WTC11 (cell line): Measurements from ENCODE around the gene ZDHHC8.

Experiments
- CBFB ChIP-seq: sonication (generic); formaldehyde crosslinking; IDR thresholded peaks from 2 replicates; pipeline ENCODE4 v1.8.1; 2022; ENCODE audit warnings: mild to moderate bottlenecking, low read depth, missing genetic modification reagents
- CTCF ChIP-seq: fragments of 200-600 bp; IDR thresholded peaks from 2 replicates; pipeline ENCODE4 v1.8.0; 2022; ENCODE audit warnings: antibody characterized with exemption
- ELF4 ChIP-seq: sonication (generic); formaldehyde crosslinking; IDR thresholded peaks from 2 replicates; pipeline ENCODE4 v1.8.1; 2022; ENCODE audit warnings: low read depth, mild to moderate bottlenecking, moderate library complexity, missing genetic modification reagents
- FOXP1 ChIP-seq: sonication (generic); formaldehyde crosslinking; IDR thresholded peaks from 2 replicates; pipeline ENCODE4 v1.8.0; 2022; ENCODE audit warnings: missing genetic modification reagents, mild to moderate bottlenecking, moderate library complexity, borderline replicate concordance
- JAZF1 ChIP-seq: fragments of 250-450 bp; sonication (Bioruptor Pico); IDR thresholded peaks from 2 replicates; pipeline ENCODE4 v1.9.0; 2021; ENCODE audit warnings: moderate library complexity, mild to moderate bottlenecking, inconsistent platforms
- KAT7 ChIP-seq: sonication (generic); formaldehyde crosslinking; IDR thresholded peaks from 2 replicates; pipeline ENCODE4 v1.8.1; 2023; ENCODE audit warnings: missing genetic modification reagents, mild to moderate bottlenecking, borderline replicate concordance
- MYBL2 ChIP-seq: sonication (generic); formaldehyde crosslinking; IDR thresholded peaks from 2 replicates; pipeline ENCODE4 v1.8.1; 2023; ENCODE audit warnings: mild to moderate bottlenecking, moderate library complexity, missing genetic modification reagents
- NFYB ChIP-seq: sonication (generic); formaldehyde crosslinking; conservative IDR thresholded peaks from 2 replicates; pipeline ENCODE4 v1.8.0; 2022; ENCODE audit warnings: low read depth, missing genetic modification reagents
- TEAD1 ChIP-seq: sonication (generic); formaldehyde crosslinking; IDR thresholded peaks from 2 replicates; pipeline ENCODE4 v1.8.0; 2022; ENCODE audit warnings: mild to moderate bottlenecking, missing genetic modification reagents
- ZNF232 ChIP-seq: sonication (generic); formaldehyde crosslinking; IDR thresholded peaks from 2 replicates; pipeline ENCODE4 v1.8.0; 2022; ENCODE audit warnings: mild to moderate bottlenecking, missing genetic modification reagents
- TF ChIP-seq, protein P1 (sequence below): sonication (generic); formaldehyde crosslinking; IDR thresholded peaks from 2 replicates; pipeline ENCODE4 v1.8.1; 2023; ENCODE audit warnings: mild to moderate bottlenecking, moderate library complexity, missing genetic modification reagents
- TF ChIP-seq, protein P2 (sequence below): sonication (generic); formaldehyde crosslinking; IDR thresholded peaks from 2 replicates; pipeline ENCODE4 v1.8.0; 2022; ENCODE audit warnings: missing genetic modification reagents

DNA sequence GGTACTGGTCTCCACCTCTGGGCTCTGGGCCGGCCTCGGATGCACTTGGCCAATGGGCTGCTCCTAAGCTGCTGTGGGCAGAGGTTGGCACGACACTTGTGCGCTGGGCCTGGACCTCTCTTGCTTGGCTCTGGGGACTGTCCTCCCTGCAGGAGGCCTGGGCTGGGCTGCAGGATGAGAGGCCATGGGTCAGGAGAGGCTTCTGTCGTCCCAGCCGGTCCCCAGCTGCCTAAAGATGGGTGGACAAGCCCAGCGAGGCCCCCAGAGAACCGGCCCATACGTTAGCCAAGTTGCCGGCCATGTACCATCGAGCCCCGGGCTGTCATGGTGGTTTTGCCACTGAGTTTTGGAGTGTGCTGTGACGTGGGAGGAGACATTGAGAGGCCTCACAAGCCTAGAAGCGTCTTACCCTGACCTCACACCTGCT is 20.9 kb downstream of the ZDHHC8 start:
- no peak for TF ChIP-seq CTCF
- TF ChIP-seq KAT7 (CRISPR knock-in tag): no peak
- TF ChIP-seq FOXP1: no peak
- no peak for TF ChIP-seq NFYB (CRISPR knock-in tag)
- TF ChIP-seq, protein P1, sequence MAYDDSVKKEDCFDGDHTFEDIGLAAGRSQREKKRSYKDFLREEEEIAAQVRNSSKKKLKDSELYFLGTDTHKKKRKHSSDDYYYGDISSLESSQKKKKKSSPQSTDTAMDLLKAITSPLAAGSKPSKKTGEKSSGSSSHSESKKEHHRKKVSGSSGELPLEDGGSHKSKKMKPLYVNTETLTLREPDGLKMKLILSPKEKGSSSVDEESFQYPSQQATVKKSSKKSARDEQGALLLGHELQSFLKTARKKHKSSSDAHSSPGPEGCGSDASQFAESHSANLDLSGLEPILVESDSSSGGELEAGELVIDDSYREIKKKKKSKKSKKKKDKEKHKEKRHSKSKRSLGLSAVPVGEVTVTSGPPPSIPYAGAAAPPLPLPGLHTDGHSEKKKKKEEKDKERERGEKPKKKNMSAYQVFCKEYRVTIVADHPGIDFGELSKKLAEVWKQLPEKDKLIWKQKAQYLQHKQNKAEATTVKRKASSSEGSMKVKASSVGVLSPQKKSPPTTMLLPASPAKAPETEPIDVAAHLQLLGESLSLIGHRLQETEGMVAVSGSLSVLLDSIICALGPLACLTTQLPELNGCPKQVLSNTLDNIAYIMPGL (CRISPR knock-in tag): no peak
- TF ChIP-seq TEAD1 (CRISPR knock-in tag): no peak
- TF ChIP-seq ELF4 (CRISPR knock-in tag): no peak
- TF ChIP-seq ZNF232 (CRISPR knock-in tag): no peak
- TF ChIP-seq, protein P2, sequence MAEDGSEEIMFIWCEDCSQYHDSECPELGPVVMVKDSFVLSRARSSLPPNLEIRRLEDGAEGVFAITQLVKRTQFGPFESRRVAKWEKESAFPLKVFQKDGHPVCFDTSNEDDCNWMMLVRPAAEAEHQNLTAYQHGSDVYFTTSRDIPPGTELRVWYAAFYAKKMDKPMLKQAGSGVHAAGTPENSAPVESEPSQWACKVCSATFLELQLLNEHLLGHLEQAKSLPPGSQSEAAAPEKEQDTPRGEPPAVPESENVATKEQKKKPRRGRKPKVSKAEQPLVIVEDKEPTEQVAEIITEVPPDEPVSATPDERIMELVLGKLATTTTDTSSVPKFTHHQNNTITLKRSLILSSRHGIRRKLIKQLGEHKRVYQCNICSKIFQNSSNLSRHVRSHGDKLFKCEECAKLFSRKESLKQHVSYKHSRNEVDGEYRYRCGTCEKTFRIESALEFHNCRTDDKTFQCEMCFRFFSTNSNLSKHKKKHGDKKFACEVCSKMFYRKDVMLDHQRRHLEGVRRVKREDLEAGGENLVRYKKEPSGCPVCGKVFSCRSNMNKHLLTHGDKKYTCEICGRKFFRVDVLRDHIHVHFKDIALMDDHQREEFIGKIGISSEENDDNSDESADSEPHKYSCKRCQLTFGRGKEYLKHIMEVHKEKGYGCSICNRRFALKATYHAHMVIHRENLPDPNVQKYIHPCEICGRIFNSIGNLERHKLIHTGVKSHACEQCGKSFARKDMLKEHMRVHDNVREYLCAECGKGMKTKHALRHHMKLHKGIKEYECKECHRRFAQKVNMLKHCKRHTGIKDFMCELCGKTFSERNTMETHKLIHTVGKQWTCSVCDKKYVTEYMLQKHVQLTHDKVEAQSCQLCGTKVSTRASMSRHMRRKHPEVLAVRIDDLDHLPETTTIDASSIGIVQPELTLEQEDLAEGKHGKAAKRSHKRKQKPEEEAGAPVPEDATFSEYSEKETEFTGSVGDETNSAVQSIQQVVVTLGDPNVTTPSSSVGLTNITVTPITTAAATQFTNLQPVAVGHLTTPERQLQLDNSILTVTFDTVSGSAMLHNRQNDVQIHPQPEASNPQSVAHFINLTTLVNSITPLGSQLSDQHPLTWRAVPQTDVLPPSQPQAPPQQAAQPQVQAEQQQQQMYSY (CRISPR knock-in tag): no peak
- TF ChIP-seq MYBL2 (CRISPR knock-in tag): no peak
- no peak for TF ChIP-seq CBFB (CRISPR knock-in tag)
- no peak for TF ChIP-seq JAZF1 (CRISPR knock-in tag)
